GM12865 (cell line): ENCODE measurements around the gene DUSP28.

Experiments
- DNase-seq: peaks from one replicate; pipeline ENCODE4 v3.0.0; 2010; ENCODE audit warnings: low read depth
- H3K4me3 ChIP-seq: 2 replicates; pipeline ENCODE4 v1.5.1; 2011; ENCODE audit warnings: mild to moderate bottlenecking, low read depth, low read length, control low read depth
- CTCF ChIP-seq: IDR thresholded peaks from 2 replicates; pipeline ENCODE4 v1.5.1; 2011; ENCODE audit warnings: low read length, control low read depth, low read depth, inconsistent platforms; ENCODE audit not compliant: insufficient read depth; ENCODE audit errors: missing control alignments

The DUSP28 gene

DNA sequence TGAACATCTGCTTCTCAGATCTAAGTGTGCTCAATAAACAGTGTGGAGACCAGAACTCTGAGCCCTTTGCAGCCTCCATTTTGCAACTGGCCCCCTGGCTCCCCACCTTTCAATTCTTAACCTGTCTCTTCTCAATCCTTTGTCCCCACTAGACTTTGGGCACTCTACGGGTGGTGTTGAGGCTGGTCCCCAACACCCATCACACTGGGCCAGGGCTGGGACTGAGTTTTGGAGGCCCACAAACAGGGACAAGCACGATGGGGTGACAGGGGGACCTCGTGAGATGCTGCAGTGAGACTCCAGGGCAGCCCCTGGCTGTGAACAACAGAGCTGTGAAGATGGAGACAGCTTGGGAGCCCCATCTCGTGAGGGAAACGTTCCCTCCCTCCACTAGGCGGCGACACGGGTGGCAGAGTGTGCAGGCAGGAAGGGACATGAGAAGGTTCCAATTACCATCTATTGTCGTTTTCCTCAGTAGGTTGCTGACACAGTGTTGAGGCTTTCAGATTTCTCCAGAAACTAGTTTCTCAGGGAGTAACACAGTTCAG lies 3.5 kb upstream of the DUSP28 start:
- TF ChIP-seq CTCF, result peak; percentile 83
- DNase-seq, result peak; percentile 79
- H3K4me3 ChIP-seq, result no peak overlapping the region

DNA sequence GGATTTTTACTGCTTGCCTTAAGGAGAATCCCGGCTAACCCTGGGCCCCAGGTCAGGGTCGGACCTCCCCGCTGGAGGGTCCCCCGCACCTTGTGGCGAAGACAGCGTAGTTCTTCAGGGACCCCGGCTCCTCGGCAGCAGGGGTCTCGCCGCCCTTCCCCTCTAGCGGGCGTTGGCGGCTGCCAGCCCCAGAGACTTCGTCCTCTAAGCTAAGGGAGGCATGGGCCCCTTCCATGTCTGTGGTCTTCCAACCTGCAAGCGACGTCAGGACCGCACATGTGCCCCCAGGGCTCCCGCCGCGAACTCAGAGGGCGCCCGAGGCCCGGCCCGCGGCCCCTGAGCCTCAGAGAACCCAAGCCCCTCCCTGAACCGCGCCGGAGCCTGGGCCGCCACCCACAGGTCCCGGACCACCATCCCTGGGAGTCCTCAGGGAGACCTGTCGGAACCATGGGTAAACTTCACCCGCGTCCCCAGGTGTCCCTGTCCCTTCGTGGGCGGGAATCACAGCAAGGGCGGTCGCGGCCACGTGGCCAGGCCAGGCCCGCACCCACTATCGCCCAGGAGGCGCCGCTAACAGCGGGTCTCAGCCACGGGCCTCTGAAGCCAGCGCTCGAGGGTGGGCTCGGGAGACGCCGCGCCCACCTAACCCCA lies 2.9 kb upstream of the DUSP28 start:
- DNase-seq, result no peak
- TF ChIP-seq CTCF, result no peak
- peak overlapping the region; percentile 49 for H3K4me3 ChIP-seq

DNA sequence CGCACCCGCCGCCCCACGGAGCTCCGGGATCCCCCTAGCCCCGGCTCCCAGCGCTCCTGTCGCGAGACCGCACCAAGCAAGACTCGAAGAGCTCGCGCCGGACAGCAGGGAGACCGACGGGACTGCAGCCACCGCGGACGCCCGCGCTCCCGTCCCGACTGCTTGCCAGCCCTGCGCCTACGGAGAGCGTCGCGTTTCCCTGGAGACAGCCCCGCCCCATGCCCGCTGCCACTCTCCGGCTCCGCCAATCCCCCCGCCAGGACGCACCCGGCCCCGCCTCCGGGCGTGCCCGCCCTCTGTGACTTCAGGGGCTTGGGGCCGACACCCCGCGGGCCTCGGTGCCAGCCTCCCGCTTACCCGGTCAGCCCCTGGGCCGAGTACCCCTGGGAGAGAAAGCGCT lies 2.3 kb upstream of the DUSP28 start, which contains the start of gene ANKMY1:
ANKMY1 (minus strand) TSS at position 181 of the 400 bp plus-strand sequence. CDS start 653 bp downstream, outside the sequence.
- no peak for TF ChIP-seq CTCF
- peak within 1 kb of the TSS; percentile 49 for H3K4me3 ChIP-seq
- DNase-seq, result peak; percentile 86

DNA sequence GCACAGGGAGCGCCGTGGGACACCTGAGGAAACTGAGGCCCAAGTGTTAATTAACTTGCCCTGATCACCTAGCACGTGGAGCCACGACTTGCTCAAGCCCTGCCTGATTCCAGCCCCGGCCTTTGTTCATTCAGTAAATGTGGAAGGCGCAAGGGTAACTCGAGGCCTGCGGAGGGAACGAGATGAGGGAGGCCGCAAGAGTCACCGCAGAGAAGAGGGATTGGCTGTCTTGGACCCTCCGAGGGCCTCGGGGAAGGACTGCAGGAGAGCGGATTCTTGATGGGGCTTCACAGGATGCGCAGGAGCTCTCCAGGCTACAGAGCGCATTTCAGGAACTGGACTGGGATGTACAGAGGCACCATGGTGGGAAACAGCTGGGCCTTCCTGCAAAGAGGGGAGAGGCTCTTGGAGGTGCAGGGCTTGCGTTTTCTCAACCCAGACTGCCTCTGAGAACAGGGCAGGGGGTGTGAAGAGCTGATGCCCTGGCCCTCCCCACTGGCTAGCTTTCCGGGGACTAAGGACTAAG lies 1.9 kb upstream of the DUSP28 start:
- no peak for DNase-seq
- peak overlapping the region; percentile 49 for H3K4me3 ChIP-seq
- no peak for TF ChIP-seq CTCF

DNA sequence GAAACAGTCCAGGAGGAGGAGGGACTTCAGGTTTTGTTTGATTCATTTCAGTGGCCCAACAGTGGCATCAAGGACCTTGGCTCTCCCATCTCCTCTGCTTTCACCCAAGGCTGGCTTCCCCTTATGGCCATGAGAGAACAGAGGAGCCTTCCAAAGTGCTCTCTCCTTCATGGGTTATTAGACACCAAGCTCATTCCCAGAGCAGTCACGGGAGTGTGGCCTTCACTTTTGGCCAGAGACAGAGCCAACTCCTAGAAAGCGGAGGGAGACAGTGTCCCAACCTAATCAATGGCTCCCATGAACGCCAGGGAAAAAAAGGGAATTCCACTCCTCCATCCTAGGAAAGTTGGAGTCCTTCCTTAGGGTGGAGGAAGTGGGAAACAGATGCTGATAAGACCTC lies 871 bp upstream of the DUSP28 start:
- DNase-seq, result no peak
- TF ChIP-seq CTCF, result no peak
- peak overlapping the region; percentile 82 for H3K4me3 ChIP-seq

DNA sequence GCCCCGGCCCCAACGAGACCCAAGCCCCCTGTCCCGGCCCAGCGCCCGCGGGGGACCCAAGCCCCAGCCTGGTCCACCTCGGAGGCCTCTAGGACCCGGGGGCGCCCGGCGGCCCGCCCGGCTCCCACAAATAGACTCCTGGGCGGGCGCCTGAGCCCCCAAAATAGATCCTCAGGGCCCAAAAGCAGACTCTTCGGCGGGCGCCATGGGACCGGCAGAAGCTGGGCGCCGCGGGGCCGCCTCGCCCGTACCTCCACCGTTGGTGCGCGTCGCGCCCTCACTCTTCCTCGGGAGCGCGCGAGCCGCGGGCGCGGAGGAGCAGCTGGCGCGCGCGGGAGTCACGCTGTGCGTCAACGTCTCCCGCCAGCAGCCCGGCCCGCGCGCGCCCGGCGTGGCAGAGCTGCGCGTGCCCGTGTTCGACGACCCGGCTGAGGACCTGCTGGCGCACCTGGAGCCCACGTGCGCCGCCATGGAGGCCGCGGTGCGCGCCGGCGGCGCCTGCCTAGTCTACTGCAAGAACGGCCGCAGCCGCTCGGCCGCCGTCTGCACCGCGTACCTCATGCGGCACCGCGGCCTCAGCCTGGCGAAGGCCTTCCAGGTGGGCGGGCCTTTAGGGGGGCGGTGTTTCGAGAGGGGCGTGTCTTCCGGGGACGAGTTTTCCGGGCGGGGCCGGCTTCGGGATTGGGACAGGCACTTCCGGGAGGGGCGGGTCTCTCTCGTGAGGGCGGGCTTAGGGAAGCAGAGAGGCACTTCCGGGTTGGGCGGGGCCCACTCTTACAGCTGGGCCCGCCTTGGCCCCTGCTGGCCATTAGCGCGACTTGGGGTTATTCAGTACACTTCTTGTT lies 545 bp downstream of the DUSP28 start:
- TF ChIP-seq CTCF, result no peak
- peak; percentile 99 for DNase-seq
- H3K4me3 ChIP-seq, result peak overlapping the region; percentile 90
